Measurements from ENCODE around the gene CLDN5.

- TF ChIP-seq CTCF (conservative IDR thresholded peaks at IDR 0.05; ENCODE audit: low read depth, low read length) (no peak), BHLHE40 (IDR thresholded peaks at IDR 0.05; ENCODE audit: low read depth, low read length) (no peak), POLR2A (IDR thresholded peaks at IDR 0.05; ENCODE audit: low read depth, low read length) (no peak), USF2 (IDR thresholded peaks at IDR 0.05; ENCODE audit: low read depth, low read length) (no peak), SMC3 (IDR thresholded peaks at IDR 0.05; ENCODE audit: low read depth, low read length) (no peak), RFX5 (IDR thresholded peaks at IDR 0.05; ENCODE audit: low read depth, low read length) (no peak)
Measured at GRCh38 chr22:19496324-19496630, 27.9 kb downstream of the CLDN5 start.
